Measurements from ENCODE around the gene COL15A1.

- TF ChIP-seq CTCF (IDR thresholded peaks at IDR 0.05) (no peak), ZFX (IDR thresholded peaks at IDR 0.05; ENCODE audit: borderline replicate concordance) (no peak)
Measured at GRCh38 chr9:99072040-99072394, 128.3 kb downstream of the COL15A1 start.
